Mesendoderm (in vitro differentiated cells): Measurements from ENCODE around the gene TTLL3.
"Not testable (repeated sequence)": the region's sequence is repeated elsewhere in the genome, so short reads cannot be mapped to it uniquely, and the experiment has no call there.

Experiments
- DNase-seq: peaks from one replicate; pipeline ENCODE4 v3.0.0; 2013
- H2AK5ac ChIP-seq: 2 replicates; pipeline ENCODE4 v1.6.1; 2013; ENCODE audit warnings: low read length, inconsistent platforms
- H2BK120ac ChIP-seq: 2 replicates; pipeline ENCODE4 v1.6.1; 2013; ENCODE audit warnings: low read depth, mild to moderate bottlenecking, low read length, moderate library complexity, mixed read lengths
- H2BK15ac ChIP-seq: replicated peaks from 2 replicates; pipeline ENCODE4 v1.6.1; 2013; ENCODE audit warnings: low read depth, mild to moderate bottlenecking, moderate library complexity
- H2BK5ac ChIP-seq: 2 replicates; pipeline ENCODE4 v1.6.1; 2013; ENCODE audit warnings: low read length, inconsistent platforms
- H3K18ac ChIP-seq: 2 replicates; pipeline ENCODE4 v1.6.1; 2013; ENCODE audit warnings: mild to moderate bottlenecking, low read length, mixed read lengths
- H3K23ac ChIP-seq: one replicate; pipeline ENCODE4 v1.6.1; 2013; ENCODE audit warnings: low read length
- H3K27ac ChIP-seq: 2 replicates; pipeline ENCODE4 v1.5.1; 2013; ENCODE audit warnings: low read depth, mild to moderate bottlenecking, inconsistent platforms, low read length, moderate library complexity
- H3K27me3 ChIP-seq: 2 replicates; pipeline ENCODE4 v1.6.1; 2013; ENCODE audit warnings: low read length, control low read depth, mild to moderate bottlenecking, inconsistent platforms; ENCODE audit not compliant: insufficient read depth, poor library complexity
- H3K36me3 ChIP-seq: 2 replicates; pipeline ENCODE4 v1.6.1; 2013; ENCODE audit warnings: low read length, inconsistent platforms; ENCODE audit not compliant: control insufficient read depth, insufficient read depth
- H3K4ac ChIP-seq: one replicate; pipeline ENCODE4 v1.6.1; 2013; ENCODE audit warnings: low read depth, mild to moderate bottlenecking, low read length, moderate library complexity
- H3K4me1 ChIP-seq: 2 replicates; pipeline ENCODE4 v1.6.1; 2013; ENCODE audit warnings: low read depth, low read length, inconsistent platforms; ENCODE audit not compliant: control insufficient read depth
- H3K4me2 ChIP-seq: 2 replicates; pipeline ENCODE4 v1.6.1; 2013; ENCODE audit warnings: low read length
- H3K4me3 ChIP-seq: 2 replicates; pipeline ENCODE4 v1.5.1; 2013; ENCODE audit warnings: mild to moderate bottlenecking, low read length
- H3K56ac ChIP-seq: one replicate; pipeline ENCODE4 v1.6.1; 2013; ENCODE audit warnings: low read length
- H3K79me1 ChIP-seq: 2 replicates; pipeline ENCODE4 v1.6.1; 2013; ENCODE audit warnings: low read length, inconsistent platforms
- H3K79me2 ChIP-seq: 2 replicates; pipeline ENCODE4 v1.6.1; 2013; ENCODE audit warnings: mild to moderate bottlenecking, low read length; ENCODE audit not compliant: control insufficient read depth, insufficient read depth
- H3K9ac ChIP-seq: 2 replicates; pipeline ENCODE4 v1.6.1; 2013; ENCODE audit warnings: low read length, inconsistent platforms
- H4K5ac ChIP-seq: one replicate; pipeline ENCODE4 v1.6.1; 2013; ENCODE audit warnings: low read length
- H4K8ac ChIP-seq: one replicate; pipeline ENCODE4 v1.6.1; 2013; ENCODE audit warnings: low read depth, mild to moderate bottlenecking, control low read depth, low read length, moderate library complexity
- WGBS: extraction: QIAGEN DNeasy Blood & Tissue Kit; methylation state at CpG from one replicate; pipeline ENCODE4 v1.1.7; 2013; ENCODE audit warnings: low lambda C conversion rate, missing lambda C conversion rate; ENCODE audit not compliant: insufficient coverage; ENCODE audit errors: extremely low coverage; 5-methylcytosine and 5-hydroxymethylcytosine counted together

Gene TTLL3

GRCh38 chr3:9862391-9863057 is 52.5 kb downstream of the TTLL3 start:
- Histone ChIP-seq H3K79me2 (no peaks in the 10 kb centered on the region), H3K79me1 (no peaks in the 10 kb centered on the region), H3K27me3 (no peaks in the 10 kb centered on the region), H3K4me3 (no peak overlapping the region), H4K8ac (no peak overlapping the region), H3K4me1 (no peaks in the 10 kb centered on the region), H3K4me2 (peak overlapping the region; percentile 37), H2BK120ac (no peak overlapping the region), H2BK15ac (no peak overlapping the region), H3K18ac (peak overlapping the region; percentile 62), H3K56ac (peak overlapping the region; percentile 86), H4K5ac (no peak overlapping the region), H3K9ac (peak overlapping the region; percentile 63), H3K27ac (no peak overlapping the region), H2AK5ac (no peak overlapping the region), H3K23ac (no peak overlapping the region), H3K4ac (no peak overlapping the region), H3K36me3 (no peaks in the 10 kb centered on the region), H2BK5ac (no peak overlapping the region)
- DNase-seq: peak; percentile 70
- no CpG with 5 or more reads among the region's 45 CpGs for WGBS

DNA sequence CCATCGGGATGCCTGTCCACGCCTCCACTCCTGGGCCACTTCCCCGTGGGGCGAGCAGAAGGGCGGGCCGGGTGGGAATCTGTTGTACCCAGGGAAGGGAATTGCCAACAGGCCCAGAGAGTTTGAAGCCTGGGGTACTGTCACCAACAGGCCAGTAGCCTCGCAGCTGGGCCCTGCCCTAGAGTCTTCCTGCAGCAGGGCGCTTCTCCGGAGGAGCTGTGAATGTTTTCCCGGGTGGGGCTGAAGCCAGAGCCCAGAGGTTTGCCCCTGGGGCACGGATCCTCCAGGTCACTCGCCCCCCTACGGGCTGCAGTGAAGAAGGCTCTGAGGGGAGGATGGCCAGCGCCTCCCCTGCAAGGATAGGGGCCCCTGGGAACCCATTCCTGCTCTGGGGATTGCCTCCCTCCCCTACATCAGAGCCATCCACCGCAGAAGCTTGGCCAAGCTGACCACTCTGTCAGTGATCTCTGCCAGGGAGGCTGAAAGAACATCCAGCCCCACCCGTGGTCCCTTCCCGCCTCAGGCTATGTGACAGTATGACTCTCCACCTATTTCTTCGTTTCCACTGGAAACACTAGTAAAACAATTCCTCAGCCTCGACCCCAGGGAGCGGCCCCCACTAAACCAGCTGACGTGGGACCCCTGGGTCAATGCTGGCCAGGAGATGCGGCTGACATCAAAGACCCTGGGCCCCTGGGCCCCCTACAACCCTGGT is 53.2 kb downstream of the TTLL3 start:
- WGBS: no CpG with 5 or more reads among the region's 22 CpGs
- no peak overlapping the region for H3K27ac ChIP-seq
- H3K4me1 ChIP-seq: no peaks in the 10 kb centered on the region
- H3K56ac ChIP-seq: peak overlapping the region; percentile 86
- H3K4me2 ChIP-seq: no peak overlapping the region
- H4K5ac ChIP-seq: no peak overlapping the region
- H2BK120ac ChIP-seq: no peak overlapping the region
- DNase-seq: no peak
- no peak overlapping the region for H2AK5ac ChIP-seq
- no peaks in the 10 kb centered on the region for H3K27me3 ChIP-seq
- no peak overlapping the region for H2BK15ac ChIP-seq
- H3K79me1 ChIP-seq: no peaks in the 10 kb centered on the region
- H3K36me3 ChIP-seq: no peaks in the 10 kb centered on the region
- no peak overlapping the region for H3K23ac ChIP-seq
- no peak overlapping the region for H3K4ac ChIP-seq
- H3K79me2 ChIP-seq: no peaks in the 10 kb centered on the region
- H2BK5ac ChIP-seq: no peak overlapping the region
- H4K8ac ChIP-seq: no peak overlapping the region
- H3K18ac ChIP-seq: no peak overlapping the region
- H3K9ac ChIP-seq: peak overlapping the region; percentile 63
- H3K4me3 ChIP-seq: no peak overlapping the region

DNA sequence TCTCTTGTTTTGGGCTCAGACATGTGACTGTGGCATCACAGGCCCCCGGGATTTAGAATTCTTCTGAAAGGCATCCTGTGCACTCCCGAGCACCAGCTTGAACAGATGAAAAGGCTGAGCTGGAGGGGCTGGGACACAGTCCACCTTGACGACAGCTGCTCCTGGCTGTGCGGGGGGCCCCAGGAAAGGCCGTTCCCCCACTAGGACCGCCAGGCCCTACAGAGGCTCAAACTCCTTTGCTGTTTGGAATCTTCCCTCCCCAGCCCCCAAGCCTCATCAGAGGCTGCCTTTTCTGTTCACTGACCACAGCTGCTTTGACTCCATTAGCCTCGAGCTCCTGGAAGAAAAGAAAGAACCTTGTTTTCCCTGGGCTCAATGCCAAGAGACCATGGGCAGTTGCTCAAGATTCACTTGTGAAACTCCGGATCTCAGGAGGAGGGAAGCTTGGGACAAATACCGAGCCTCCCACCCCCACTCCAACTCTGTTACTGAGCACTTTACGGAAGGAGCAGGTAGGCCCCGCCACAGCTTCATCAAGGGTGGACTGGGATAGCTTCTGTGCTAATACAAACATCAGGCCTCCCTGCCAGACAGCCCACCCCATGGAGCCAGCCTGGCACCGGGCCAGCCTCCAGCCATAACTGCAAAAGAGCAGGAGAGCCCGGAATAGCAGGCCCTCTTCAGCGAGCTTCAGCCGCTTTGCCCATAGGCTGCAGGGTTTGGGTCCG is 54.3 kb downstream of the TTLL3 start:
- Histone ChIP-seq H4K5ac (no peak overlapping the region), H2AK5ac (no peak overlapping the region), H3K4me3 (no peak overlapping the region), H3K27me3 (no peaks in the 10 kb centered on the region), H3K18ac (no peak overlapping the region), H3K56ac (no peak overlapping the region), H3K4ac (no peak overlapping the region), H3K36me3 (no peaks in the 10 kb centered on the region), H3K4me2 (no peak overlapping the region), H2BK15ac (no peak overlapping the region), H4K8ac (no peak overlapping the region), H3K27ac (no peak overlapping the region), H3K79me1 (no peaks in the 10 kb centered on the region), H3K4me1 (no peaks in the 10 kb centered on the region), H3K79me2 (no peaks in the 10 kb centered on the region), H2BK5ac (no peak overlapping the region), H3K9ac (no peak overlapping the region), H3K23ac (no peak overlapping the region), H2BK120ac (no peak overlapping the region)
- no peak for DNase-seq
- no CpG with 5 or more reads among the region's 16 CpGs for whole genome bisulfite sequencing

- no CpG with 5 or more reads among the region's 10 CpGs for WGBS
- not testable (repeated sequence) for H3K4me2 ChIP-seq, H3K23ac ChIP-seq, H3K9ac ChIP-seq, H2BK120ac ChIP-seq, H4K5ac ChIP-seq, H3K27me3 ChIP-seq, H4K8ac ChIP-seq, H3K4ac ChIP-seq, H3K56ac ChIP-seq, H3K79me1 ChIP-seq, H3K27ac ChIP-seq, H2AK5ac ChIP-seq, H3K4me3 ChIP-seq, H3K18ac ChIP-seq, H3K79me2 ChIP-seq, H3K4me1 ChIP-seq, DNase-seq, H2BK5ac ChIP-seq, H3K36me3 ChIP-seq, H2BK15ac ChIP-seq
These were observed 55.1 kb downstream of the TTLL3 start for GRCh38 chr3:9865125-9865637.

- H3K36me3 ChIP-seq: no peaks in the 10 kb centered on the region
- no peak overlapping the region for H2AK5ac ChIP-seq
- no peaks in the 10 kb centered on the region for H3K79me2 ChIP-seq
- no peak overlapping the region for H3K9ac ChIP-seq
- no peak overlapping the region for H3K56ac ChIP-seq
- WGBS: no CpG with 5 or more reads among the region's 8 CpGs
- H4K5ac ChIP-seq: no peak overlapping the region
- H3K27ac ChIP-seq: no peak overlapping the region
- no peak overlapping the region for H3K4ac ChIP-seq
- no peak overlapping the region for H3K23ac ChIP-seq
- no peak overlapping the region for H3K4me2 ChIP-seq
- no peak overlapping the region for H2BK5ac ChIP-seq
- no peak for DNase-seq
- H2BK120ac ChIP-seq: no peak overlapping the region
- H3K27me3 ChIP-seq: no peaks in the 10 kb centered on the region
- no peak overlapping the region for H4K8ac ChIP-seq
- no peaks in the 10 kb centered on the region for H3K4me1 ChIP-seq
- H3K4me3 ChIP-seq: no peak overlapping the region
- no peaks in the 10 kb centered on the region for H3K79me1 ChIP-seq
- H3K18ac ChIP-seq: no peak overlapping the region
- H2BK15ac ChIP-seq: no peak overlapping the region
These were observed 56.6 kb downstream of the TTLL3 start for GRCh38 chr3:9866639-9867038.
